Peyer's patch (tissue), 4 donors: Measurements from ENCODE around the gene SPINK4. TPM values are rescaled to one million over a fixed set of nuclear protein-coding genes. Genes with fewer than 3 reads are reported as not detected.

Source experiments
- DNase-seq, 3 donors: peaks; one replicate each; pipeline ENCODE4 v3.0.0-alpha.2; 2017 to 2019
- H3K27ac ChIP-seq, 4 donors: fragments of 200-600 bp; sonication (generic); one replicate each; pipeline ENCODE4 v1.5.1; 2016 to 2019
- H3K27me3 ChIP-seq, 2 donors: fragments of 200-600 bp; sonication (generic); one replicate each; pipeline ENCODE4 v1.5.1; 2019
- H3K36me3 ChIP-seq, 3 donors: fragments of 200-600 bp; sonication (generic); one replicate each; pipeline ENCODE4 v1.5.1; 2016 to 2019
- H3K4me1 ChIP-seq, 4 donors: fragments of 200-600 bp; sonication (generic); one replicate each; pipeline ENCODE4 v1.5.1; 2016 to 2019
- H3K4me3 ChIP-seq, 4 donors: fragments of 200-600 bp; sonication (generic); 1 replicate in 3 of 4; 2 replicates in 1 of 4; pipeline ENCODE4 v1.5.1; 2016 to 2019; ENCODE audit warnings: mild to moderate bottlenecking in 1 of 4
- H3K9me3 ChIP-seq, 4 donors: fragments of 200-600 bp; sonication (generic); one replicate each; pipeline ENCODE4 v1.5.1; 2016 to 2019; ENCODE audit warnings: mild to moderate bottlenecking in 1 of 4
- CTCF ChIP-seq, 6 experiments: fragments of 450-650 bp in 4 of 6; fragments of 200-600 bp in 2 of 6; sonication (generic) in 1 of 6; IDR thresholded peaks; one replicate each; pipeline ENCODE4 v1.5.1; 2017 to 2019; ENCODE audit warnings: antibody characterized with exemption in 6 of 6, mild to moderate bottlenecking in 3 of 6, moderate library complexity in 1 of 6
- POLR2A ChIP-seq, 2 donors: fragments of 450-650 bp; IDR thresholded peaks; one replicate each; pipeline ENCODE4 v1.5.1; 2017; ENCODE audit warnings: antibody characterized with exemption in 2 of 2, mild to moderate bottlenecking in 2 of 2, moderate library complexity in 2 of 2
- total RNA-seq, 4 donors: library from RNA; depleted of rRNA; stranded (reverse); fragments of >200 nt; gene quantifications; one replicate each; pipeline ENCODE4 v1.1.0, GENCODE V29; 2016

Gene SPINK4
- total RNA-seq, 4 donors from 2014 or later = 106 to 639 (median 276) TPM

GRCh38 chr9:33264003-33264472, 24.1 kb downstream of the SPINK4 start:
- Histone ChIP-seq H3K27ac (peak overlapping the region; percentile 90 to 97 (median 94)), H3K4me1 (peaks cover 0 to 30% (median 5%) of the 10 kb centered on the region in 4 donors), H3K27me3 (no peaks in the 10 kb centered on the region), H3K4me3 (peak overlapping the region; percentile 64 to 94 (median 87)), H3K36me3 (peaks cover 0 to 61% (median 0%) of the 10 kb centered on the region in 3 donors), H3K9me3 (no peaks in the 10 kb centered on the region)
- no peak for TF ChIP-seq POLR2A (IDR thresholded peaks at IDR 0.05)
- TF ChIP-seq CTCF (IDR thresholded peaks at IDR 0.05) = no peak
- peak; percentile 63 to 81 (median 68) for DNase-seq

GRCh38 chr9:33264473-33265177, 24.7 kb downstream of the SPINK4 start, which contains the start of the genes BAG1 and CHMP5:
BAG1 (minus strand) TSS chr9:33264708.
CHMP5 (plus strand) TSS chr9:33265049; CDS start chr9:33265079, 30 bp downstream.
- Histone ChIP-seq H3K27ac (peak within 1 kb of the TSS; percentile 90 to 97 (median 94)), H3K36me3 (peaks cover 0 to 60% (median 0%) of the 10 kb centered on the region in 3 donors), H3K4me3 (peak within 1 kb of the TSS; percentile 64 to 94 (median 87)), H3K4me1 (peaks cover 0 to 30% (median 5%) of the 10 kb centered on the region in 4 donors), H3K9me3 (no peaks in the 10 kb centered on the region), H3K27me3 (no peaks in the 10 kb centered on the region)
- TF ChIP-seq POLR2A (IDR thresholded peaks at IDR 0.05) (peak; percentile 81 to 85), CTCF (IDR thresholded peaks at IDR 0.05) (peak; percentile 22 to 46 (median 36))
- peak; percentile 100 for DNase-seq

- DNase-seq = no peak
- peaks cover 0 to 60% (median 0%) of the 10 kb centered on the region in 3 donors for H3K36me3 ChIP-seq
Measured at GRCh38 chr9:33265211-33265865, 25.4 kb downstream of the SPINK4 start.

GRCh38 chr9:33267151-33267767, 27.3 kb downstream of the SPINK4 start:
- H3K27ac ChIP-seq = no peak overlapping the region
- TF ChIP-seq POLR2A (IDR thresholded peaks at IDR 0.05) (no peak), CTCF (IDR thresholded peaks at IDR 0.05) (no peak)
- no peak for DNase-seq
- peaks cover 0 to 28% (median 5%) of the 10 kb centered on the region in 4 donors for H3K4me1 ChIP-seq
- H3K27me3 ChIP-seq = no peaks in the 10 kb centered on the region
- peaks cover 0 to 58% (median 0%) of the 10 kb centered on the region in 3 donors for H3K36me3 ChIP-seq
- no peak overlapping the region for H3K4me3 ChIP-seq
- no peaks in the 10 kb centered on the region for H3K9me3 ChIP-seq

More at GRCh38 chr9:33265211-33265865, 25.4 kb downstream of the SPINK4 start:
- H3K4me3 ChIP-seq = peak overlapping the region; percentile 64 to 94 (median 87)
- no peaks in the 10 kb centered on the region for H3K9me3 ChIP-seq
- TF ChIP-seq CTCF (IDR thresholded peaks at IDR 0.05) (no peak), POLR2A (IDR thresholded peaks at IDR 0.05) (no peak)
- H3K4me1 ChIP-seq = peaks cover 0 to 30% (median 5%) of the 10 kb centered on the region in 4 donors
- H3K27me3 ChIP-seq = no peaks in the 10 kb centered on the region
- H3K27ac ChIP-seq = peak overlapping the region; percentile 90 to 97 (median 94)

- Histone ChIP-seq H3K4me1 (peaks cover 0 to 18% (median 5%) of the 10 kb centered on the region in 4 donors), H3K36me3 (peaks cover 0 to 79% (median 0%) of the 10 kb centered on the region in 3 donors), H3K27ac (no peak overlapping the region), H3K27me3 (no peaks in the 10 kb centered on the region), H3K9me3 (no peaks in the 10 kb centered on the region), H3K4me3 (no peak overlapping the region)
- TF ChIP-seq CTCF (IDR thresholded peaks at IDR 0.05) (no peak), POLR2A (IDR thresholded peaks at IDR 0.05) (no peak)
- DNase-seq = no peak
Measured at GRCh38 chr9:33270146-33270545, 30.2 kb downstream of the SPINK4 start.
